ENCODE results near the gene TICRR.

Gene TICRR

GRCh38 chr15:89656116-89656815 lies 81.0 kb downstream of the TICRR start:
- H3K27ac ChIP-seq (replicated peaks) = no peak overlapping the region
- DNase-seq (ENCODE audit: low read depth in 1 of 2, low spot score in 1 of 2) = no peak
- no peak overlapping the region for H3K4me3 ChIP-seq (replicated peaks; ENCODE audit: insufficient read depth, low read length)
- H3K27me3 ChIP-seq (ENCODE audit: insufficient read depth, poor library complexity, severe bottlenecking) = peaks cover 30% of the 10 kb centered on the region
- no peak for TF ChIP-seq CTCF (IDR thresholded peaks at IDR 0.05; ENCODE audit: insufficient read depth, low read length)
- no peak for TF ChIP-seq SPI1 (IDR thresholded peaks at IDR 0.05; ENCODE audit: borderline replicate concordance, low read depth)
- TF ChIP-seq POLR2AphosphoS5 (IDR thresholded peaks at IDR 0.05; ENCODE audit: low read depth) = no peak
- TF ChIP-seq REST (IDR thresholded peaks at IDR 0.05; ENCODE audit: insufficient replicate concordance, low read depth) = no peak
- no peak for TF ChIP-seq GABPA (IDR thresholded peaks at IDR 0.05; ENCODE audit: low read depth)

GRCh38 chr15:89657686-89658200 lies 82.5 kb downstream of the TICRR start:
- H3K27ac ChIP-seq (replicated peaks) = no peak overlapping the region
- no peak for DNase-seq (ENCODE audit: low read depth in 1 of 2, low spot score in 1 of 2)
- no peak for TF ChIP-seq REST (IDR thresholded peaks at IDR 0.05; ENCODE audit: insufficient replicate concordance, low read depth)
- TF ChIP-seq CTCF (IDR thresholded peaks at IDR 0.05; ENCODE audit: insufficient read depth, low read length) = no peak
- TF ChIP-seq GABPA (IDR thresholded peaks at IDR 0.05; ENCODE audit: low read depth) = no peak
- no peak for TF ChIP-seq POLR2AphosphoS5 (IDR thresholded peaks at IDR 0.05; ENCODE audit: low read depth)
- TF ChIP-seq SPI1 (IDR thresholded peaks at IDR 0.05; ENCODE audit: borderline replicate concordance, low read depth) = no peak

GRCh38 chr15:89659295-89659694 lies 84.0 kb downstream of the TICRR start:
- no peak overlapping the region for H3K4me3 ChIP-seq (replicated peaks; ENCODE audit: insufficient read depth, low read length)
- no peak for TF ChIP-seq SPI1 (IDR thresholded peaks at IDR 0.05; ENCODE audit: borderline replicate concordance, low read depth)
- no peak for TF ChIP-seq POLR2AphosphoS5 (IDR thresholded peaks at IDR 0.05; ENCODE audit: low read depth)
- TF ChIP-seq CTCF (IDR thresholded peaks at IDR 0.05; ENCODE audit: insufficient read depth, low read length) = no peak
- TF ChIP-seq REST (IDR thresholded peaks at IDR 0.05; ENCODE audit: insufficient replicate concordance, low read depth) = no peak
- no peak for TF ChIP-seq GABPA (IDR thresholded peaks at IDR 0.05; ENCODE audit: low read depth)
- DNase-seq (ENCODE audit: low read depth in 1 of 2, low spot score in 1 of 2) = no peak
- H3K27me3 ChIP-seq (ENCODE audit: insufficient read depth, poor library complexity, severe bottlenecking) = peaks cover 21% of the 10 kb centered on the region
- H3K27ac ChIP-seq (replicated peaks) = no peak overlapping the region

More at GRCh38 chr15:89657686-89658200, 82.5 kb downstream of the TICRR start:
- no peak overlapping the region for H3K4me3 ChIP-seq (replicated peaks; ENCODE audit: insufficient read depth, low read length)
- H3K27me3 ChIP-seq (ENCODE audit: insufficient read depth, poor library complexity, severe bottlenecking) = peaks cover 30% of the 10 kb centered on the region
